ENCODE measurements around the gene GREB1L. TPM values are rescaled to one million over a fixed set of nuclear protein-coding genes. Genes with fewer than 3 reads are reported as not detected.

GREB1L gene
- polyA plus RNA-seq, 1 donor from 2014 or later = 23.3 TPM

DNA sequence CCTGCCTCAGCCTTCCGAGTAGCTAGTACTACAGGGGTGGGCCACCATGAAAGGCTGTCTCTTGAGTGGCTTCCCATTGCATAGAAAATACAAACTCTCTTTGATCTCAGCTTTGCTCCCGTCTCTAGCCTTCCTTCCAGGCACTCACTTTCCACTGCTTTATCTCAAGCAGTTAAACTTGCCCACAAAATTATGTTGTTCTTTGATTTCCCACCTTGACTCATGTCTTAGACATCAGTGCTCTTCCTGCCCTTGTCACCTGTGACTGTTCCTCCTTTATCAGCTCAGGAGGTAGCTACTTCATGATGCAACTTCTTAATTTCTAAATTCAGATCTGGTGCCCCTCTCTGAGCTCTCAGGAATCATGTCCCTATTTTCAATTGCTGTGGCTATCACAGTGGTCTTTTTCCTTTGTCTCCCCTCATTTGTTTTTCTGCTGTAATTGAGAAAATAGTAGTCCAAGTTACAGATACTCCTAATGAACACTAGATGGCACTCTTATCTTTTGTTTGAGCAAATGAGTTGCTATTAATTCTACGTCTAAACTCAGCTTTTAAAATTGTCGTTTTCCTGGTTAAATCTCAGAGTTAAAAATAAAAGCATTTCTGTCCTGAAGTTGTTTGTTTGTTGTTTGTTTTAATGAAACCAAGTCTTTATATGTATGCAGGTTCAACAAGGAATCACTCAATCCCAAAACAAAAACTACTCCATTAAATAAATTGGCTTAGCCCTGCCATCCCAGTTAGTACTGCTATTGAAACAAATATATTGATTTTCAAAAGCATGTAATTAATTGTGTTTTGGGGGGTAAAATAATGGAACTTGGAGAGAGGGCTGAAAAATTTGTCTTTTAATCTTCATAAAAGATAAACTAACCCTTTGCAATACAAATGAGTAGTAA lies 46.9 kb upstream of the GREB1L start:
- TF ChIP-seq, protein P1, sequence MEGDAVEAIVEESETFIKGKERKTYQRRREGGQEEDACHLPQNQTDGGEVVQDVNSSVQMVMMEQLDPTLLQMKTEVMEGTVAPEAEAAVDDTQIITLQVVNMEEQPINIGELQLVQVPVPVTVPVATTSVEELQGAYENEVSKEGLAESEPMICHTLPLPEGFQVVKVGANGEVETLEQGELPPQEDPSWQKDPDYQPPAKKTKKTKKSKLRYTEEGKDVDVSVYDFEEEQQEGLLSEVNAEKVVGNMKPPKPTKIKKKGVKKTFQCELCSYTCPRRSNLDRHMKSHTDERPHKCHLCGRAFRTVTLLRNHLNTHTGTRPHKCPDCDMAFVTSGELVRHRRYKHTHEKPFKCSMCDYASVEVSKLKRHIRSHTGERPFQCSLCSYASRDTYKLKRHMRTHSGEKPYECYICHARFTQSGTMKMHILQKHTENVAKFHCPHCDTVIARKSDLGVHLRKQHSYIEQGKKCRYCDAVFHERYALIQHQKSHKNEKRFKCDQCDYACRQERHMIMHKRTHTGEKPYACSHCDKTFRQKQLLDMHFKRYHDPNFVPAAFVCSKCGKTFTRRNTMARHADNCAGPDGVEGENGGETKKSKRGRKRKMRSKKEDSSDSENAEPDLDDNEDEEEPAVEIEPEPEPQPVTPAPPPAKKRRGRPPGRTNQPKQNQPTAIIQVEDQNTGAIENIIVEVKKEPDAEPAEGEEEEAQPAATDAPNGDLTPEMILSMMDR (IDR thresholded peaks at IDR 0.05; ENCODE audit: poor library complexity, severe bottlenecking) = peak; percentile 91
- TF ChIP-seq, protein P2, sequence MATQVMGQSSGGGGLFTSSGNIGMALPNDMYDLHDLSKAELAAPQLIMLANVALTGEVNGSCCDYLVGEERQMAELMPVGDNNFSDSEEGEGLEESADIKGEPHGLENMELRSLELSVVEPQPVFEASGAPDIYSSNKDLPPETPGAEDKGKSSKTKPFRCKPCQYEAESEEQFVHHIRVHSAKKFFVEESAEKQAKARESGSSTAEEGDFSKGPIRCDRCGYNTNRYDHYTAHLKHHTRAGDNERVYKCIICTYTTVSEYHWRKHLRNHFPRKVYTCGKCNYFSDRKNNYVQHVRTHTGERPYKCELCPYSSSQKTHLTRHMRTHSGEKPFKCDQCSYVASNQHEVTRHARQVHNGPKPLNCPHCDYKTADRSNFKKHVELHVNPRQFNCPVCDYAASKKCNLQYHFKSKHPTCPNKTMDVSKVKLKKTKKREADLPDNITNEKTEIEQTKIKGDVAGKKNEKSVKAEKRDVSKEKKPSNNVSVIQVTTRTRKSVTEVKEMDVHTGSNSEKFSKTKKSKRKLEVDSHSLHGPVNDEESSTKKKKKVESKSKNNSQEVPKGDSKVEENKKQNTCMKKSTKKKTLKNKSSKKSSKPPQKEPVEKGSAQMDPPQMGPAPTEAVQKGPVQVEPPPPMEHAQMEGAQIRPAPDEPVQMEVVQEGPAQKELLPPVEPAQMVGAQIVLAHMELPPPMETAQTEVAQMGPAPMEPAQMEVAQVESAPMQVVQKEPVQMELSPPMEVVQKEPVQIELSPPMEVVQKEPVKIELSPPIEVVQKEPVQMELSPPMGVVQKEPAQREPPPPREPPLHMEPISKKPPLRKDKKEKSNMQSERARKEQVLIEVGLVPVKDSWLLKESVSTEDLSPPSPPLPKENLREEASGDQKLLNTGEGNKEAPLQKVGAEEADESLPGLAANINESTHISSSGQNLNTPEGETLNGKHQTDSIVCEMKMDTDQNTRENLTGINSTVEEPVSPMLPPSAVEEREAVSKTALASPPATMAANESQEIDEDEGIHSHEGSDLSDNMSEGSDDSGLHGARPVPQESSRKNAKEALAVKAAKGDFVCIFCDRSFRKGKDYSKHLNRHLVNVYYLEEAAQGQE (IDR thresholded peaks at IDR 0.05; ENCODE audit: borderline replicate concordance) = no peak
- TF ChIP-seq RAD21 (conservative IDR thresholded peaks at IDR 0.05) (peak; percentile 93), SMC3 (conservative IDR thresholded peaks at IDR 0.05; ENCODE audit: poor library complexity) (peak; percentile 86), POLR2AphosphoS5 (IDR thresholded peaks at IDR 0.05) (no peak)
- no peak overlapping the region for H3K27ac ChIP-seq (ENCODE audit: low read length)
- peak overlapping the region; percentile 48 for H2AFZ ChIP-seq (ENCODE audit: low read depth, low read length)
- H3K4me3 ChIP-seq (ENCODE audit: low read length) = no peak overlapping the region
- H3K4me2 ChIP-seq (ENCODE audit: low read length) = no peak overlapping the region
- no peaks in the 10 kb centered on the region for H4K20me1 ChIP-seq (ENCODE audit: insufficient read depth)
- no peaks in the 10 kb centered on the region for H3K27me3 ChIP-seq (ENCODE audit: insufficient read depth, low read depth, low read length)
- H3K9me3 ChIP-seq (ENCODE audit: low read length) = no peaks in the 10 kb centered on the region
- no peaks in the 10 kb centered on the region for H3K9me2 ChIP-seq (ENCODE audit: insufficient read depth, low read length)
- no peaks in the 10 kb centered on the region for H3F3A ChIP-seq (ENCODE audit: insufficient read depth, low read length, poor library complexity, severe bottlenecking)
- no peaks in the 10 kb centered on the region for H3K79me2 ChIP-seq (replicated peaks; ENCODE audit: insufficient read depth, low read length)
- no peaks in the 10 kb centered on the region for H3K36me3 ChIP-seq (ENCODE audit: insufficient read depth, low read length)
- H3K9ac ChIP-seq (ENCODE audit: low read length) = no peak overlapping the region

GRCh38 chr18:21196426-21196825 lies 45.6 kb upstream of the GREB1L start:
- Histone ChIP-seq H3F3A (ENCODE audit: insufficient read depth, low read length, poor library complexity, severe bottlenecking) (no peaks in the 10 kb centered on the region), H3K4me2 (ENCODE audit: low read length) (no peak overlapping the region), H3K27ac (ENCODE audit: low read length) (no peak overlapping the region), H4K20me1 (ENCODE audit: insufficient read depth) (no peaks in the 10 kb centered on the region), H3K79me2 (replicated peaks; ENCODE audit: insufficient read depth, low read length) (no peaks in the 10 kb centered on the region), H2AFZ (ENCODE audit: low read depth, low read length) (no peak overlapping the region), H3K27me3 (ENCODE audit: insufficient read depth, low read depth, low read length) (no peaks in the 10 kb centered on the region), H3K4me3 (ENCODE audit: low read length) (no peak overlapping the region), H3K9ac (ENCODE audit: low read length) (no peak overlapping the region), H3K9me3 (ENCODE audit: low read length) (no peaks in the 10 kb centered on the region), H3K9me2 (ENCODE audit: insufficient read depth, low read length) (no peaks in the 10 kb centered on the region), H3K36me3 (ENCODE audit: insufficient read depth, low read length) (no peaks in the 10 kb centered on the region)
- TF ChIP-seq RAD21 (conservative IDR thresholded peaks at IDR 0.05) (no peak), EZH2 (IDR thresholded peaks at IDR 0.05; ENCODE audit: borderline replicate concordance, insufficient read depth, low read length, poor library complexity, severe bottlenecking) (no peak), EP300 (conservative IDR thresholded peaks at IDR 0.05; ENCODE audit: poor library complexity, severe bottlenecking) (no peak), SMC3 (conservative IDR thresholded peaks at IDR 0.05; ENCODE audit: poor library complexity) (no peak), POLR2AphosphoS5 (IDR thresholded peaks at IDR 0.05) (no peak), TAF1 (IDR thresholded peaks at IDR 0.05; ENCODE audit: low read depth) (no peak), MXI1 (conservative IDR thresholded peaks at IDR 0.05; ENCODE audit: poor library complexity, severe bottlenecking) (no peak)
- TF ChIP-seq, protein P2 (IDR thresholded peaks at IDR 0.05; ENCODE audit: borderline replicate concordance) = no peak
- TF ChIP-seq, protein P1 (IDR thresholded peaks at IDR 0.05; ENCODE audit: poor library complexity, severe bottlenecking) = no peak
